ENCODE data around the gene FAM98C. TPM values are rescaled to one million over a fixed set of nuclear protein-coding genes. Genes with fewer than 3 reads are reported as not detected.
A peak's percentile ranks its signal among the peaks of the same experiment; 100 is the strongest.

FAM98C gene
- total RNA-seq, 1 experiment from 2014 or later: 4.6 TPM

DNA sequence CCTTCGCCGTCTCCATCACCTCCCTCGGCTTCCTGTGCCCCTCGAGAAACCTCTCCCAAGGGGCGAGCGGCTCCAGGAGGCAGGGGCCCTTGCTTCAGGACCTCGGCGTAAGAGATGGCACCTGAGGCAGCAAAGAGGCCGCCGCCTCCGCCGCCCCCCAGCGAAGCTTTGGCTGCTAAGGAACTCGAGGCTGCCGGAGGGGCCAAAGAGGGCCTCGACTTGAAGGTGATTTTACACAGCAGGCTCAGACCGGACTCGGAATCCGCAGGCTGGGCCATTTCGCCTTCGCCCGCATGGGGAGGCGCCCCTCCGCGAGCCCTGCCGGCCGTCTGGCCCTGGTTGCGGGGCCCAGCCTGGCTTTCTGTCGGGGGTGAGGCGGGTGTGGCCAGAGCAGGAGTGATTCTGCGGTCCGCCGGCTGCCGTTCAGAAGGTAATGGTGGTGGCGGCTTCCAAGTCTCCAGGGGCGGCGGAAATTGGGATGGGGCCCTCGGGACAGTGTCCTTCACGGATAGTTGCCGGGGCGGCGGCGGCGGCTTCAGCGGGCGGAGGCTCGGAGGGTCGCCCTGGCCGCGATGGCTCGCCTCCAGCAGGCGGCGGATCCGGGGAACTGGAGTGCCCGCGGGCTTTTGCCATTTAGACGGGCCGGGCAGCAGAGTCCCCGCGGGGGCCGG lies 16.5 kb upstream of the FAM98C start:
- Histone ChIP-seq H3K27me3 (ENCODE audit: control insufficient read depth, insufficient read depth, low read length) (peaks cover 20% of the 10 kb centered on the region), H3K4me3 (ENCODE audit: insufficient read depth, low read depth, low read length) (peak overlapping the region; percentile 59), H3K36me3 (replicated peaks; ENCODE audit: control insufficient read depth, insufficient read depth, low read length) (peaks cover 10% of the 10 kb centered on the region)
- DNase-seq: peak; percentile 75

DNA sequence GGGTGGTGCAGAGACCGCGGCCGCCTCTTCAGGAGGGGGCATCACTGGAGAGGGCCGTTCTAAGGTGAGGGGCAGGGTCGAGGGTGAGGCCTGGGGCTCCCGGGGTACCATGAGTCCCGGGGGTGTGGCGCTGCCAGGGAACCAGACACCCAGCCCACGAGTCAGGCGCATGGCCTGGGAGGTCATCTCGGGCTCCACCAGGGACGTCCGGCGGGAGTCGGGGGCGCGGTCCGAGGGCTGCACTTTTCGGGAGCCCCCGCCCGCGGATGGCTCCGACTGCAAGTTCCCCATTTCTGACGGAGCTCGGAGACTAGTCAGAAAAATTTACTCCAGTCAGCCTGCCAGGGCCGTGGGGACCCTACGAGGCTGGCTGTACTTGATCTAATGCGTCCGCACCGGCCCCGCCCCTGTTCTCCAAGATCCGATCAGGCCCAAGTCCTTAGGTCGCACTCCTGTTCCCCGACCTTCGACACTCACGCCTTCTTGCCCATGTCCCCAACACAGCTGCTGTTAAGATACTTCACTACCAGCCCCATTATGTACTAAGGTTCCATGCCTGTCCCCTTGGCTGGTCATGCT lies 15.8 kb upstream of the FAM98C start:
- H3K27me3 ChIP-seq (ENCODE audit: control insufficient read depth, insufficient read depth, low read length): peaks cover 20% of the 10 kb centered on the region
- no peak for DNase-seq
- H3K36me3 ChIP-seq (replicated peaks; ENCODE audit: control insufficient read depth, insufficient read depth, low read length): peaks cover 8% of the 10 kb centered on the region
- H3K4me3 ChIP-seq (ENCODE audit: insufficient read depth, low read depth, low read length): peak overlapping the region; percentile 59

DNA sequence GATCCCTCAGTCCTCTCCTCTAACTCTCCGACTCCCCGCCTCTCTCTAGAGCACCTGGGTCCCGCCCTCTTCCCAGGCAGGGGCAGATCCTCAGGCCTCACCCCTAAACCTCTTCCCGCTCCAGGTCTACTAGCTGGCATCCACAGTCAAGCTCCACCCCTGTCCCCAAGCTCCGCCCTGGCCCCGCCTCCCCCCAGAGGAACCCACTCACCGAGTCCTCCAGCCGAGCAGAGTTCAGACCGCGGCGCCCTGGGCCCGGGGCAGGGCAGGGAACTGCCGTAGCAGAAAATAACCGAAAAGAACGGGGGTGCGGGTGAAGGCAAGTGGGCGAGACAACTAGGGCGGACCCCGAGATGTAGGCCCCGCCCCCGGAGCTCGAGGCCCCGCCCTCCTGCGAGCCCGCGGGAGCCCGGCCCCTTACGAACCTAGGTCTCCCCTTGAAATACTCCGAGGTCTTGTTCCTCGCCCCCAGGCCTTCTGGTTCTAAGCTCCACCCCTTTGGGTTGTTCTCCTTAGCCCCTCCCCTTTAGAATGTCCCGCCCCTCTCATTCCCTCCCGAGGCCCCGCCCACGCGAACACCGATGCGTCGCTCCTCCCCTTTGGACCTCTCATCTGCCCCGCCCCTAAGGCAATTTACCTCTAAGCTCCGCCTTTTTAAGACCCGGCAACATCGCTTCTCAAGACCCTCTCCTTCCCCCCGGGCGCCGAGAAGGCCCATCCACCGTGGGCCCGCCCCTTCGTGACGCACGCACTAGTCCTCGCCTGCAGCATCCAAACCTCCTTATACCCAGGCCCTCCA lies 15.1 kb upstream of the FAM98C start, which contains the start of gene GGN:
TSS of gene GGN (minus strand) at position 485 of the 799 bp plus-strand sequence. CDS start 773 bp downstream, outside the sequence.
- peaks cover 6% of the 10 kb centered on the region for H3K36me3 ChIP-seq (replicated peaks; ENCODE audit: control insufficient read depth, insufficient read depth, low read length)
- peak within 1 kb of the TSS; percentile 88 for H3K4me3 ChIP-seq (ENCODE audit: insufficient read depth, low read depth, low read length)
- peaks cover 20% of the 10 kb centered on the region for H3K27me3 ChIP-seq (ENCODE audit: control insufficient read depth, insufficient read depth, low read length)
- peak; percentile 99 for DNase-seq

DNA sequence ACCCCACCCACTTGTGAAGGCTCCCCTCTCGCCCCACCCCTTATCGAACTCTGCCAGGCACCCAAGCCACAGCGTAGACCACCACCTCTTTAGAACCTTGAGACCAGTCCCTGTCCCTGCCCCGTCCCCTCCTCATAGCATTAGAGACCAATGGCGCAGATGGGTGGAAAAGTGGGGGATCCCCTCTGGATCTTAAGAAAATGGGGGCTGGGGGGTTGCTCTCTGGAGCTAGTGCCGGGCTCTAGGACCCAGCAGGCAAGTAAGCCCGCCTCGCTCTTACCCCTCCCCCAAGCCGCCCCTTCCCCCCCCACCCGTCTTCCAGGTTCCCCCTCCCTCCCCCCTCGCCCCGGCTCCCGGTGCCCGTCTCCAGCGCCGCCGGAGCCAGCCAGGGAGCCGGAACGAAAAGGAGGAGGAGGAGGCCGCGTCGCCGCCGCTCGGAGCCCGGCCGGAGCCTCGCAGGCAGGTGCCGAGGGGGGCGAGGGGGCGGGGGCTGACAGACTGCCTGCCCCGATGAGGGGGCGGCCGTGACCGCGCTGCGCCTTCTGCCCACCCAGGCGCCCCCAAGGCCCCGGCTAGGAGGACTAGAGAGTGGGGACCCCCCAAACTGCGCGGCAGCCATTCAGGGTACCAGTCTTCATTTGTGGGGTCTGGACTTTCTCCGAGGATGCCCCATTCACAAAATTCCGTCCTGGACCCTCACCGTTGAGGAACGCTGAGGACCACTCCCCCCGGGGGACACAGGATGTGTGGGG lies 14.4 kb upstream of the FAM98C start, which contains the start of gene SPRED3:
TSS of gene SPRED3 (plus strand) at position 349 of the 752 bp plus-strand sequence. CDS start 1,606 bp downstream, outside the sequence.
- Histone ChIP-seq H3K36me3 (replicated peaks; ENCODE audit: control insufficient read depth, insufficient read depth, low read length) (peaks cover 4% of the 10 kb centered on the region), H3K27me3 (ENCODE audit: control insufficient read depth, insufficient read depth, low read length) (peaks cover 20% of the 10 kb centered on the region), H3K4me3 (ENCODE audit: insufficient read depth, low read depth, low read length) (peak within 1 kb of the TSS; percentile 88)
- DNase-seq: peak; percentile 94

DNA sequence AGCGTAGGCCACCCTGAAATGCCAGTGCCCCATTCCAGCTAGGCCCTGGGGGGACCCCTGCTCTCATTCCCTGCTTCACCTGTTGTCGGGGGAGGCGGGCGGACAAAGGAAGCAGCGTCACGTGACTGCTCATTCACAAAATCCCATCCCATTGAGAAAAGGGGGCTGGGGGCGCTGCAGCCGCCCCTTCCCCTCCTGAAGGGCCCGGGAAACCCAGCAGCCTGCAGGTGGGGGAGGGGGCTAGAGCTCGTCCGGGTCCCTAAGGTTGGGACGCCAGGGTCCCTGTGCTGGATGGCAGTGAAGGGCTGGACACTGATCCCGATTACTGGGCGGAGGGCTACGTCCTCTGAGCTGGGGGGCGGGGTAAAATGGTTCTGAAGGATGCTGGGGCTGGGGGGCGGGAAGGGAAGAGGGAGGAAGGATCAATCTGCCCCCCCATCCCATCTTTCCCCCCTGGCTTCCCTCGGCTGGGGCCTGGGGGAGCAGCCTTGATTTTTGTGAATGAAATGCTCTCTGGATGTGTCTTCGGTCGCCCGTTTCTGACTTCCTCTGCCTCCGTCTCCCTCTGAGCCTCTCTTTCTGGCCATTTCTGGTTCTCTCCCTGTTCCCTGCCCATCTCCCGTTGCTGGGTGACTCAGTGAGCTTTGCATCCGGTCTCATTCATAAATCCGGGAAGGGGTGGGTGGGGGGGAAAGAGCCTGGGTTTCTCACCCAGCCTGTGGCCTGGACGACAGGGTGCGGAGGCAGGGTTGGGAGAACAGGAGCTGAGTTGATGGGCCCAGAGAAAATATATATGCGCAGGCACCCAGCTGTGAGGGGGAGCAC lies 13.6 kb upstream of the FAM98C start:
- Histone ChIP-seq H3K4me3 (ENCODE audit: insufficient read depth, low read depth, low read length) (peak overlapping the region; percentile 88), H3K27me3 (ENCODE audit: control insufficient read depth, insufficient read depth, low read length) (peaks cover 20% of the 10 kb centered on the region), H3K36me3 (replicated peaks; ENCODE audit: control insufficient read depth, insufficient read depth, low read length) (peaks cover 4% of the 10 kb centered on the region)
- DNase-seq: peak; percentile 89

DNA sequence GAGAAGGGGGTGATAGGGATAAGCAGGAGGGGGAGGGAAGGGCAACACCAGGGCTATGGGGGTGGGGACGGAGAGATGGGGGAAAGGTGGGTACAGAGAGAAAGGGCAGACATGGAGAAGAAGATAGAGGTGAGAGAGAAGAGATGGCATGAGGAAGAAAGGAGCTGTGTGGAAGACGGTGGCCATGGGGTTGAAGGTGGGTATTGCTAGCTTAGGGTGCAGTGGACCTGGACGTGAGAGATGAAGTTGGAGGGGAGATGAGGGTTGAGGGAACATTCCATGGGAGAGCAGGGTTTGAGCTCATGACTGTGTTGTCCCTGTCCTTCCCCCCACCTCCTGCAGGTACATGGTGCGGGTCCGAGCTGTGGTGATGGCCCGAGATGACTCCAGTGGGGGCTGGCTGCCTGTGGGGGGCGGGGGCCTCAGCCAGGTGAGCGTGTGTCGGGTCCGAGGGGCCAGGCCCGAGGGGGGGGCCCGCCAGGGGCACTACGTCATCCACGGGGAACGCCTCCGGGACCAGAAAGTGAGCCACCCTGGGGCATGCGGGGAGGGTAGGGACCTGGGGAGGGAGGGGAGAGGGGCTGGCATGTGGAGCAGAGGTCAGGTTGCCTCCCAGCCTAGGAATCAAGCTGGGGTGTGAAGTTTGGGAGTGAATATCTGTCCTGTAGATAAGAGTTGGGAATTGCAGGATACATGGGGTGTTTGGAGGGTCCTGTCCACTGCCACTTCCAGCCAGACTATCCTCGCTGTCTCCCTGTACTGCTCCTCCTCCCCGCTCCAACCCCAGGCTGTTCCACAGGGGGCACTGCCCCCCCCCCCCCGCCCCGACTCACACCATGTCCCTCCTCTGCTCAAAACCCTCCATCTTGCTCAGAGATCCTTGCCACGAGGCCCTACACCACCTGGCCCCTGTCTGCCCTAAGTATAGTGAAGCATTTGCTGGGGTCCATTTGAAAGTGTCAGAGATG lies 12.7 kb upstream of the FAM98C start:
- peak; percentile 75 for DNase-seq
- Histone ChIP-seq H3K36me3 (replicated peaks; ENCODE audit: control insufficient read depth, insufficient read depth, low read length) (peaks cover 4% of the 10 kb centered on the region), H3K4me3 (ENCODE audit: insufficient read depth, low read depth, low read length) (no peak overlapping the region; the same call in 1 of the 2 replicates), H3K27me3 (ENCODE audit: control insufficient read depth, insufficient read depth, low read length) (peaks cover 16% of the 10 kb centered on the region)

DNA sequence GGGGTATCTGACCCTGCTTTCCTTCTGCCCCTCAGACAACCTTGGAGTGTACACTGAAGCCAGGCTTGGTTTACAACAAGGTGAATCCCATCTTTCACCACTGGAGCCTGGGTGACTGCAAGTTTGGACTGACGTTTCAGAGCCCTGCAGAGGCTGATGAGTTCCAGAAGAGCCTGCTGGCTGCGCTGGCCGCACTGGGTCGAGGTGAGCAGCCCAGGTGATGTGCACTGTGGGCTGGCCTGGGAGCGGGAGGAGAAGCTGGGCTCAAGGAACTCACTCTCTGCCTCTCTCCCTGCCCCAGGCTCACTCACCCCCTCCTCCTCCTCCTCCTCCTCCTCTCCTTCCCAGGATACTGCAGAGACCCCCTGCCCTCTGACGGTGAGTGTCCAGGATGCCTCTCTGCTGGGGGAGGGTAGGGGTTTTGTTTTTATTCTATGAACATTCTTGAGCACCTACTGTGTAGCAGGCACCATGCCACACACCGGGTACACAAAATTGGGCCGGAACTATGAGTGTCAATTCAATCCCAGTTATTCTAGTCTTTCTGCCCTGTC lies 10.9 kb upstream of the FAM98C start:
- H3K27me3 ChIP-seq (ENCODE audit: control insufficient read depth, insufficient read depth, low read length): peaks cover 10% of the 10 kb centered on the region
- H3K4me3 ChIP-seq (ENCODE audit: insufficient read depth, low read depth, low read length): no peak overlapping the region
- peak; percentile 59 for DNase-seq
- H3K36me3 ChIP-seq (replicated peaks; ENCODE audit: control insufficient read depth, insufficient read depth, low read length): peaks cover 4% of the 10 kb centered on the region

DNA sequence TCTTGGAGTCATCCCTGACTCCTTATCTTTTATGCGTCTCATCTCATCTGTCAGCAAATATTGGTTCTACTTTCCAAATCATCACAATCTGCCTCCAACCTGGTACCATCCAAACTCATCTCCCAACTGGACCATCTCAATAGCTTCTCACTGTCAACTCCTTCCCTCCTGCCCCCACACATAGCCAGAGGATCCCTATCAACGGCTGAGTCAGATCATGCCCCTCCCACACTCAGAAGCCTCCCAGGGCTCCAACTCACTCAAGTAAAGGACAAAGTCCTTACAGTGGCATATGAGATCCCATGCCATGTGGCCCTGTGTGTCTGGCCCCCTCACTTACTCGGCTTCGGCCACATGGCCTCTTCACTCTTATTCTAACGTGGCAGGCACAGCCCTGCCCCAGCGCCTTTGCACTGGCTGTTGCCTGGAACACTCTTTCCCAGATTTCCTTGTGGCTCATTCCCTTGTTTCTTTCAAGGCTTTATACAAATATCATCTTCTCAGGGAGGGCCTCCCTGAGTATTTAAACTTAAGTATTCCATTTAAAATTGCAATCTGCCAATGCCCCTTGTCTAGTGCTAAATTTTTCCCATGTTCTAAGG lies 10.1 kb upstream of the FAM98C start:
- peaks cover 16% of the 10 kb centered on the region for H3K27me3 ChIP-seq (ENCODE audit: control insufficient read depth, insufficient read depth, low read length)
- H3K36me3 ChIP-seq (replicated peaks; ENCODE audit: control insufficient read depth, insufficient read depth, low read length): peaks cover 4% of the 10 kb centered on the region
- H3K4me3 ChIP-seq (ENCODE audit: insufficient read depth, low read depth, low read length): no peak overlapping the region
- DNase-seq: no peak

DNA sequence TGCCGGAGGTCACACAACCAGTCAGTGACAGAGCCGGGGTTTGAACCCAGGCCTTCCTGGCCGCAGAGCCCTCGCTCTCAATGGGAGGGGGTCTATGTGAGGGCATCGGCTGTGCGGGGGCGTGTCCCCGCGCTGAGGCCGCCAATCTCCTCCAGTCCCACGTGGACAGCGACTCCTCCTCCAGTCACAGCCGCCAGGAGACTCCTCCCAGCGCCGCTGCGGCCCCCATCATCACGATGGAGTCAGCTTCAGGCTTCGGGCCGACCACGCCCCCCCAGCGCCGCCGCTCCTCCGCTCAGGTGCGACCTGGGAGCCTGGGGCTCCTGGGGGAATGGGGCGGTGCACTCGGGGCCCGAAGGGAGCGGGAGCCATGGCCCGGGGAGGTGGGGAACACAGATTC lies 8.4 kb upstream of the FAM98C start:
- DNase-seq: peak; percentile 98
- Histone ChIP-seq H3K27me3 (ENCODE audit: control insufficient read depth, insufficient read depth, low read length) (peaks cover 23% of the 10 kb centered on the region), H3K4me3 (ENCODE audit: insufficient read depth, low read depth, low read length) (peak overlapping the region; percentile 31), H3K36me3 (replicated peaks; ENCODE audit: control insufficient read depth, insufficient read depth, low read length) (peaks cover 4% of the 10 kb centered on the region)

DNA sequence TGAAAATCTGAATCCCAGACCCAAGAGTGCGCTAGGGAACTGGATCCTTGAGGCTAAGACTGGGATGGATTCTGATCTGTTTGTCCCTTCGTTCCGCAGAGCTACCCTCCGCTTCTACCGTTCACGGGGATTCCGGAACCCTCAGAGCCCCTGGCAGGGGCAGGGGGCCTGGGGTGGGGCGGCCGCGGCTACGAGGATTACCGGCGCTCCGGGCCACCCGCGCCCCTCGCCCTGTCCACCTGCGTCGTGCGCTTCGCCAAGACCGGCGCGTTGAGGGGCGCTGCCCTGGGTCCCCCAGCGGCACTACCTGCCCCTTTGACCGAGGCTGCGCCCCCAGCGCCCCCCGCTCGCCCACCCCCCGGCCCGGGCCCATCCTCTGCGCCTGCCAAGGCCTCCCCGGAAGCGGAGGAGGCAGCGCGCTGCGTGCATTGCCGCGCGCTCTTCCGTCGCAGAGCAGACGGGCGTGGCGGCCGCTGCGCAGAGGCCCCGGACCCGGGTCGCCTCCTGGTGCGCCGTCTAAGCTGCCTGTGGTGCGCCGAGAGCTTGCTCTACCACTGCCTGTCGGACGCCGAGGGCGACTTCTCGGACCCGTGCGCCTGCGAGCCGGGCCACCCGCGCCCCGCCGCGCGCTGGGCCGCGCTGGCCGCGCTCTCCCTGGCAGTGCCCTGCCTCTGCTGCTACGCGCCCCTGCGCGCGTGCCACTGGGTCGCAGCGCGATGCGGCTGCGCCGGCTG lies 7.3 kb upstream of the FAM98C start:
- H3K4me3 ChIP-seq (ENCODE audit: insufficient read depth, low read depth, low read length): no peak overlapping the region
- peaks cover 30% of the 10 kb centered on the region for H3K27me3 ChIP-seq (ENCODE audit: control insufficient read depth, insufficient read depth, low read length)
- DNase-seq: no peak
- H3K36me3 ChIP-seq (replicated peaks; ENCODE audit: control insufficient read depth, insufficient read depth, low read length): peaks cover 4% of the 10 kb centered on the region

DNA sequence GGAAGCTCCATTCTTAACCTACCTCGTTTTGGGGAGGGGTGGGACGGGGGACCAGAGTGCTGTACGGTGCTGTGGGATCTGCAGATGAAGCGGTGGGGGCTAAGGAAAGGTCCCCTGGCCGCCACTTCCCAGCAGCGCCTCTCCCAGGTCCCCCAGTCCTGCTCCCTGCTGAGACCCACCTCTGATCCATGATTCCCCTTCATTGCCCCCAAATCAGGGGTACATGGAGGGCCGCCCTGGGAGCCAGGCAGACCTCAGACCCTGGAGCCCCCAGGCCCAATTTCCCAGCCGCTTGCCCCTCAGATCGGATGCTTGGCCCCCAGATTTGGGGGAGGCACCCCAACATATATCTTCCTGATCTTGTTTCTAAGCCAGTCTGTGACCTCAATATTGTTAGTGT lies 3.8 kb upstream of the FAM98C start:
- Histone ChIP-seq H3K36me3 (replicated peaks; ENCODE audit: control insufficient read depth, insufficient read depth, low read length) (no peaks in the 10 kb centered on the region), H3K4me3 (ENCODE audit: insufficient read depth, low read depth, low read length) (no peak overlapping the region), H3K27me3 (ENCODE audit: control insufficient read depth, insufficient read depth, low read length) (peaks cover 41% of the 10 kb centered on the region)
- no peak for DNase-seq

DNA sequence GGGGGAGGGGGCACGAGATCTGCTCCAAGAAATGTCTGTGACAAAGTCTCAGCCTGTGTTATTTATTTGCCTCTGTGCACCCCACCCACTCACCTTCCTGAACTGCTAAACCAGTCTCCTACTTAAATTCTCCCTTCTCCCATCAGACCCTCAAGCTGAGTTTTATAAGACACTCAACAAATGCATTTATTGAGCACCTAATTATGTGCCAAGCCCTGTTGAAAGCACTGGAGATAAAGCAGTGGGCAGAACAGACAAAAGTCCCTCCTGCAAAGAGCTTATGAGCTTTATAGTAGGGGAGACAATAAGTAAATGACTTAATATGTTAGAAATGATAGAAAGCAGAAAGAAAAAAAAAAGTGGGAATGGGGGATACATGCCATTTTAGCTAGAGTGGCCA lies 3.4 kb upstream of the FAM98C start:
- H3K27me3 ChIP-seq (ENCODE audit: control insufficient read depth, insufficient read depth, low read length): peaks cover 43% of the 10 kb centered on the region
- no peak for DNase-seq
- no peaks in the 10 kb centered on the region for H3K36me3 ChIP-seq (replicated peaks; ENCODE audit: control insufficient read depth, insufficient read depth, low read length)
- no peak overlapping the region for H3K4me3 ChIP-seq (ENCODE audit: insufficient read depth, low read depth, low read length)

All from H7 (cell line).